Lower lobe of right lung (tissue), 2 donors: ENCODE data around the gene CLDND1. TPM values are rescaled to one million over a fixed set of nuclear protein-coding genes. Genes with fewer than 3 reads are reported as not detected.

Experiments
- ATAC-seq, 2 donors: fragments of 200-7000 bp; cut with Tn5 transposase; one replicate each; pipeline ENCODE4 v1.9.1; 2020 to 2022; ENCODE audit warnings: mild to moderate bottlenecking in 2 of 2, moderate library complexity in 2 of 2
- DNase-seq: peaks from one replicate; pipeline ENCODE4 v3.0.0-alpha.2; 2020
- H3K27ac ChIP-seq: fragments of 200-600 bp; one replicate; pipeline ENCODE4 v1.8.0; 2022
- H3K27me3 ChIP-seq: fragments of 200-600 bp; one replicate; pipeline ENCODE4 v1.8.0; 2022; ENCODE audit warnings: low read depth
- H3K36me3 ChIP-seq: fragments of 200-600 bp; one replicate; pipeline ENCODE4 v1.8.0; 2022; ENCODE audit warnings: mild to moderate bottlenecking
- H3K4me1 ChIP-seq: fragments of 200-600 bp; one replicate; pipeline ENCODE4 v1.8.0; 2022
- H3K4me3 ChIP-seq: fragments of 200-600 bp; one replicate; pipeline ENCODE4 v1.8.0; 2022; ENCODE audit warnings: mild to moderate bottlenecking
- H3K9me3 ChIP-seq: fragments of 200-600 bp; one replicate; pipeline ENCODE4 v1.8.0; 2022
- intact Hi-C: fragments of 100-400 bp; cut with DNase I; formaldehyde crosslinking; loops from one replicate; pipeline ENCODE4 v1.11.0; 2022
- total RNA-seq: library from RNA; stranded (reverse); fragmentation: NEBNext Ultra II Directional; extraction: Animal tissue kit (Norgen Biotek cat#: 25700); gene quantifications from one replicate; pipeline ENCODE4 v1.2.1, GENCODE V29; 2021
- TF ChIP-seq, protein P1 (sequence below): fragments of 200-600 bp; IDR thresholded peaks from one replicate; pipeline ENCODE4 v1.8.0; 2022; ENCODE audit warnings: antibody characterized with exemption, mild to moderate bottlenecking
- donor health status: DM: no; HTN: yes; CAD: no; lungs with severe emphysema.

The CLDND1 gene
- total RNA-seq, 1 donor from 2014 or later: 91.2 TPM

DNA sequence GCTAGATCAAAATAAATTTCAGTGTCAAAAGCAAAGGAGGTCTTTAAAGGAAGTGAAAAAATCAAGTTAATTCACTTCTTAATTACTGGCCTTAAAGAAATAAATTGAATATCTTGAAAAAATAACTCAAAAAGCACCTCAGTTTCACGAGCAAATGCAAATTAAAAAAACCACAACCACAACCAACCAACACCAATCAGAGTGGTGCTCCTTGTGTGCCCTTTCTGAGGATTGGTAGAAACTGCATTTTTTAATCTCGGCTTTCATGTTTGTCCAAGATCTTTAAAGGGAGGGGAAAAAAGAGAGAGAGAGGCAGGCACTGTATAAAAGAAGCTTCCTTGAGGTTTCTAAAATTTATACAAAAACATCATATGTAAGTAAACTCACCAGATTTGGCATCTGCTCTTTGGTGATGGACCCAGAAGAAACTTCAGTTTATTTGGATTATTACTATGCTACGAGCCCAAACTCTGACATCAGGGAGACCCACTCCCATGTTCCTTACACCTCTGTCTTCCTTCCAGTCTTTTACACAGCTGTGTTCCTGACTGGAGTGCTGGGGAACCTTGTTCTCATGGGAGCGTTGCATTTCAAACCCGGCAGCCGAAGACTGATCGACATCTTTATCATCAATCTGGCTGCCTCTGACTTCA is 9.0 kb upstream of the CLDND1 start, which contains the start of gene GPR15:
Gene GPR15 (plus strand): TSS at position 357 of the 653 bp plus-strand sequence. CDS start 56 bp downstream, at position 413.
- ATAC-seq: no peak
- no peak within 1 kb of the TSS for H3K27ac ChIP-seq
- TF ChIP-seq, protein P1, sequence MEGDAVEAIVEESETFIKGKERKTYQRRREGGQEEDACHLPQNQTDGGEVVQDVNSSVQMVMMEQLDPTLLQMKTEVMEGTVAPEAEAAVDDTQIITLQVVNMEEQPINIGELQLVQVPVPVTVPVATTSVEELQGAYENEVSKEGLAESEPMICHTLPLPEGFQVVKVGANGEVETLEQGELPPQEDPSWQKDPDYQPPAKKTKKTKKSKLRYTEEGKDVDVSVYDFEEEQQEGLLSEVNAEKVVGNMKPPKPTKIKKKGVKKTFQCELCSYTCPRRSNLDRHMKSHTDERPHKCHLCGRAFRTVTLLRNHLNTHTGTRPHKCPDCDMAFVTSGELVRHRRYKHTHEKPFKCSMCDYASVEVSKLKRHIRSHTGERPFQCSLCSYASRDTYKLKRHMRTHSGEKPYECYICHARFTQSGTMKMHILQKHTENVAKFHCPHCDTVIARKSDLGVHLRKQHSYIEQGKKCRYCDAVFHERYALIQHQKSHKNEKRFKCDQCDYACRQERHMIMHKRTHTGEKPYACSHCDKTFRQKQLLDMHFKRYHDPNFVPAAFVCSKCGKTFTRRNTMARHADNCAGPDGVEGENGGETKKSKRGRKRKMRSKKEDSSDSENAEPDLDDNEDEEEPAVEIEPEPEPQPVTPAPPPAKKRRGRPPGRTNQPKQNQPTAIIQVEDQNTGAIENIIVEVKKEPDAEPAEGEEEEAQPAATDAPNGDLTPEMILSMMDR: no peak
- DNase-seq: no peak
- H3K4me3 ChIP-seq: no peak within 1 kb of the TSS
- H3K4me1 ChIP-seq: no peaks in the 10 kb centered on the region
- H3K9me3 ChIP-seq: no peaks in the 10 kb centered on the region
- H3K27me3 ChIP-seq: no peaks in the 10 kb centered on the region
- H3K36me3 ChIP-seq: no peaks in the 10 kb centered on the region
- intact Hi-C loops: no loop called here

DNA sequence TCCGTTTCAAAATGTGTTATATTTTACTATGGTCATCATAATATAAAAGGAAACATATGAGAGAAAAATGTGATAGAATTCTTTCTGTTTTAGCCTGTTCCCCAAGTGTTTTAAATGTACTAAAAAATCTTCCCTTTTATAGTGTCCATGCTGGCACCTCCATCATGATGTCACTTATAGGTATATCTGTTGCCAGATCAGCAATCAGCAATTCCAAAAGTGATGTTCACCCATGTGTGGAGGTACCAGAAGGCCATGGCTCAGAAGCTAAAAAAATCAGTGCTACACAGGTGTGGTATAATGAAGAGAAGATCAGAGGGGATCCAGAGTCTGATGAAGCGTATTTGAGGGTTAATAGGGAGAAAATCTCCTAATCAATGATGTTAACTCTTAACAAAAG is 8.0 kb upstream of the CLDND1 start:
- no peaks in the 10 kb centered on the region for H3K4me1 ChIP-seq
- no peaks in the 10 kb centered on the region for H3K9me3 ChIP-seq
- no peak for ATAC-seq
- H3K27ac ChIP-seq: no peak overlapping the region
- DNase-seq: no peak
- H3K36me3 ChIP-seq: no peaks in the 10 kb centered on the region
- H3K27me3 ChIP-seq: no peaks in the 10 kb centered on the region
- H3K4me3 ChIP-seq: no peak overlapping the region
- intact Hi-C loops: no loop called here
- TF ChIP-seq, protein P1: no peak

DNA sequence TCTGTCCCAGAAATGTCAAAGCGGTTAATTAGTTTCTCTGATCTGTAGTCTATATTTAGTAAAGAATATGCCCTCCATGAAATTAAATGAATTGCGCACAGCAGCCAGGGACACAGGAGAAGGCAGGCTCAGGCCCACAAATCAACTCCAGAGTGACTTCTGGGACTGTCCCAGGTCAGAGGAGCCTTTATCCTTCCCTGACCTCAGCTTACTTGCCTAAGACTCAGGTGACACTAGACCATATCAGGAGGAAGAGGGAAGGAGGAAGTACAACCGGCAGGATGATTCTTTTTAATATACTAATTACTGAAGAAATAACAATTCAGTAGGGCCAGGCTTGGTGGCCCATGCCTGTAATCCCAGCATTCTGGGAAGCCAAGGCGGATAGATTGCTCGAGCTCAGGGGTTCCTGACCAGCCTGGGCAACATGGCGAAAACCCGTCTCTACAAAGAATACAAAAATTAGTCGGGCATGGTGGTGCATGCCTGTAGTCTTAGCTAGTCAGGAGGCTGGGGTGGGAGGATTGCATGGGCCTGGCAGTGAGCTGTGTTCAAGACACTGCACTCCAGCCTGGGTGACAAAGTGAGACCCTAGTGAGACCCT is 7.3 kb upstream of the CLDND1 start:
- TF ChIP-seq, protein P1: no peak

DNA sequence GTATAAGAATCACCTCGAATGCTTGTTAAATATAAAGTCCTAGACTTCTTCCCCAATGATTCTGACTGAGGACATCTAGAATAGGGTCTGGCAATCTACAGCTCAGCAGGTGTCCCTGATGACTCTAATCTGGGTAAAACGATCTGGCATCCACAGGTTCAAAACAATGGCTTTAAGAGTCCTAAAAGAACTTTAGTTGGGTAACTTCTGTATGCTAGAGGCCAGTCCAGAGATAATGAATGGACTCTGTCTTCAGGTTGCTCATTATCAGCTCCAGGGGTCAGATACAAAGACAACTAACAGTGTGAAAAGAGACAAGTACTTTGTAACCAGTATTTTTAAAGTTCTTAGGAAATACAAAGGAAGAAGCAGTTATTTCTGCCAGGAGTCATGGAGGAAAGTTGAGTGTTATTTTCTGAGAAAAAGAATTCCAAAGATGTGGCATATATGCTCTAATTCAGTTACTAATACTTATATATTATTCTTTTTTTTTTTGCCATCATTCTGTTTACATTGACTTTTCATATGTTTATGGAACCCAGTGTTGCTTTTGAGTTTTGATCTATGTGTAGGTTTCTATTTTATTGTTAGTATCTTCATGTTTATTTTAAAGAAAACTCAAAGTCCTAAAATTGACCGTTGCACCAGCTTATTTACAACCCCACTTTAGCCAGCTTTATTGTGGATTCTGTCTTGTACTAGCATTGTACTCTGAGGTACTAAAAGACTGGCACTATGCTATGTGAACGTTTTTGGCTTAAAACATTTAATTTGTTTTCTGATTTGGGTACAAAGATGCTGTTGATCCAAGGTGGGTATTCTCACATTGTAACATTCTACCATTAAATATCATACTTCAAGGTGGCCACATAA is 6.0 kb upstream of the CLDND1 start:
- H3K9me3 ChIP-seq: no peaks in the 10 kb centered on the region
- DNase-seq: no peak
- no peak overlapping the region for H3K4me3 ChIP-seq
- TF ChIP-seq, protein P1: no peak
- H3K4me1 ChIP-seq: no peaks in the 10 kb centered on the region
- no peaks in the 10 kb centered on the region for H3K27me3 ChIP-seq
- no peak overlapping the region for H3K27ac ChIP-seq
- no peak for ATAC-seq
- intact Hi-C loops: no loop called here
- H3K36me3 ChIP-seq: no peaks in the 10 kb centered on the region

More for the DNA sequence above, 7.3 kb upstream of the CLDND1 start:
- Histone ChIP-seq H3K27ac (no peak overlapping the region), H3K4me3 (no peak overlapping the region), H3K27me3 (no peaks in the 10 kb centered on the region), H3K9me3 (no peaks in the 10 kb centered on the region), H3K4me1 (no peaks in the 10 kb centered on the region), H3K36me3 (no peaks in the 10 kb centered on the region)
- DNase-seq (no peak), ATAC-seq (no peak)
- intact Hi-C loops: no loop called here

DNA sequence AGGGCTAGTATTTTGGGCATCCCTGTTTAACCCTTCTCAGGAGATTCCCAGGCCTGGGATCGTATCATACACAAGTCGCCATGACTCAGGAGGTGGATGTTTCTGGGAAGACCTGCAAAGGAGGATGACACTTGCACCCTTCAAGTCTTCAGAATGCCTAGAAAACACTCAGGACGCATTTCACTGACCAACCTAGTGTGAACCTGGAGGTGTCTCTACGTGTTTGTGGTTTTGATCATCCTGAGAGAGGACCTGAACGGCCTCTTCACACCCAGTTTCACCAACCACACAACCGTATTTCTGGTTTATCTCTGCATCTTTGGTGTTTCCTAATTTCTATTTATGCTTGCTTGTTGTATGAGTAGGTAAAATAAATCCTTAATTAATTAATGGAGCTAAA is 2.8 kb upstream of the CLDND1 start:
- Histone ChIP-seq H3K4me1 (peaks cover 13% of the 10 kb centered on the region), H3K27ac (no peak overlapping the region), H3K4me3 (no peak overlapping the region), H3K36me3 (no peaks in the 10 kb centered on the region), H3K9me3 (no peaks in the 10 kb centered on the region), H3K27me3 (no peaks in the 10 kb centered on the region)
- TF ChIP-seq, protein P1: no peak
- ATAC-seq (no peak), DNase-seq (no peak)
- intact Hi-C loops: no loop called here
